ENCODE measurements around the gene ABTB2.
"Not testable (repeated sequence)": the region's sequence is repeated elsewhere in the genome, so short reads cannot be mapped to it uniquely, and the experiment has no call there.

The ABTB2 gene

GRCh38 chr11:34238533-34238932 lies 119.3 kb downstream of the ABTB2 start:
- DNase-seq (ENCODE audit: low spot score), result no peak

GRCh38 chr11:34236572-34236971 lies 121.2 kb downstream of the ABTB2 start:
- no peak for DNase-seq (ENCODE audit: low spot score)

GRCh38 chr11:34235591-34236071 lies 122.2 kb downstream of the ABTB2 start:
- no peak for DNase-seq (ENCODE audit: low spot score)

DNA sequence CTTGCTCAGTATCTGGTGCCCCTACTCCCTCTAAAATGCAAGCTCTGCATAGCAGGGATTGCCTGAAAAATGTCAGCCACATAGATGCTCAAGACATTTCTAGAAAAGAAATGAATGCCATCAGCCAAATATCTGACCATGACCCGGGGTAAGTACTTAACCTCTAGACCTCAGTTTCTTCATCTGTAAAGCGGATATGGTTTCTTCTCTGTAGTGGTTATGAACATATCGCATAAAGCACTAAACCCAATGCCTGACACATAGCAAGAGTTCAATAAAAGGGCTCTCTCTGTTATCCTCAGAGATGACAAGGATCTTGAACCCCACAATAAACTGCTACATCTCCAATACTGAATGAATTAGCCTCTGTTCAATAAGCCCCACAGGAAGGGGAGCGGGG lies 122.6 kb downstream of the ABTB2 start:
- DNase-seq (ENCODE audit: low spot score), result no peak

GRCh38 chr11:34234086-34234740 lies 123.6 kb downstream of the ABTB2 start:
- no peak for DNase-seq (ENCODE audit: low spot score)

GRCh38 chr11:34233215-34233614 lies 124.6 kb downstream of the ABTB2 start:
- DNase-seq (ENCODE audit: low spot score), result no peak

DNA sequence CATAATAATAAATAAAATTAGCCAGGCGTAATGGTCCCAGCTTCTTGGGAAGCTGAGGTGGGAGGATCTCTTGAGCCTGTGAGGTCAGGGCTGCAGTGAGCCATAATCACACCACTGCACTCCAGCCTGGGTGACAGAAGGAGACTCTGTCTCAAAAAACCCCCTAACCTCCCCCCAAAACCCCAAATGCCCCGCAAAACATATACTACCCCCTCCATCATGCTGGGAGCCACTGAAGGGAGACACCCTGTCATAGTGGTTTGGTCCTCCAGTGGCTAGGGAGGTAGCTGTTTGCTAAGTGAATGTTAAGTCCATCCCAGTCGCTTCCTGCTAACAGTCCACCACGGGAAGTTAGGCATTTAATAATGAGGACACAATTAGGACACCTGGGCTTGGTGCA lies 125.0 kb downstream of the ABTB2 start:
- no peak for DNase-seq (ENCODE audit: low spot score)

- DNase-seq (ENCODE audit: low spot score), result no peak
Measured at GRCh38 chr11:34226210-34226609, 131.6 kb downstream of the ABTB2 start.

- DNase-seq (ENCODE audit: low spot score), result no peak
Measured at GRCh38 chr11:34225091-34225490, 132.7 kb downstream of the ABTB2 start.

- DNase-seq (ENCODE audit: low spot score), result no peak
Measured at GRCh38 chr11:34224434-34224966, 133.3 kb downstream of the ABTB2 start.

DNA sequence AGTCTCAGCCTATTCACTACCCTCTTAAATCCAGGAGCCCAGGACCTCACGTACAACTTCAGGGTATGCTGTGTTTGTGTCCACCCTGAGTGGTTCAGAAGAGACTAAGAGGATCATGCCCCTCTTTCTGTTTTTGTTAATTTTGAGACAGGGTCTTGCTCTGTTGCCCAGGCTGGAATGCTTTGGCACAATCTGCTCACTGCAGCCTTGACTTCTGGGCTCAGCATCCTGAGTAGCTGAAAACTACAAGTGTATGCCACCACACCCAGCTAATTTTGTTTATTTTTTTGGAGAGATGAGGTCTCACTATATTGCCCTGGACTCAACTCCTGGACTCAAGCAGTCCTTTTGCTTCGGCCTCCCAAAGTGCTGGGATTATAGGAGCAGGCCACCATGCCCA lies 133.9 kb downstream of the ABTB2 start:
- no peak for DNase-seq (ENCODE audit: low spot score)

- no peak for DNase-seq (ENCODE audit: low spot score)
Measured at GRCh38 chr11:34223021-34223813, 134.6 kb downstream of the ABTB2 start.

DNA sequence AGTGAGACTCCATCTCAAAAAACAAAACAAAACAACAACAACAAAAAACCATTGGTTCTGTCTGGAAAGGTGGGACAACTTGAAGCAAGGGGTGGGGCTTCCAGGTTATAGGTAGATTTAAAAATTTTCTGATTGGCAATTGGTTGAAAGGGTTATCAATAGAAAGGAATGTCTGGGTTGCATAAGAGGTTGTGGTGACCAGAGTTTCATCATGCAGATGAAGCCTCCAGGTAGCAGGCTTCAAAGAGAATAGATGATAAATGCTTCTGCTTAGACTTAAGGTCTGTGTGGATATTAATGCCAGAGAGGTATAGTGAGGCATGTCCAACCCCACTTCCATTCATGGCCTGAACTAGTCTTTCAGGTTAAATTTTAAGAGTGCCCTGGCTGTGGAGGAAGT lies 135.8 kb downstream of the ABTB2 start:
- DNase-seq (ENCODE audit: low spot score), result no peak

DNA sequence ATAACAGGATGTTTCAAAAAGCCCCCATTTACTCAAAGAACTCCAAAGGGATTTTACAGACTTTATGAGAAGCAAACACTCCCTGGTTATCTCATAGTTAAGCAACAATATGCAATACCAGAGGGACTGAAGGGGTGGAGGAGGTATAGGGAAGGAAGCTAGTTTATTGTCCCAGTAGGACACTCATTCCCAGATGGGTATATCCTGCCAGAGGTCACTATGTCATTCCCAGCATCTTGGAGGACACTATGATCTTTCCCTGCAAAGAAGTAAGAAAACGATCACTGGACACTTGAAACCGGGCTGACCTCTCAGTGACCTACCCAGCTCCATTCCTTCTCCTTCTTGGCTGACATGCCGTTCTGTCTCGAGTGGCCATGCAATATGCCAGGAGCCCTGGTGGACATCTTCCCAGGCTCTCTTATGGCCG lies 137.9 kb downstream of the ABTB2 start:
- no peak for DNase-seq (ENCODE audit: low spot score)

DNA sequence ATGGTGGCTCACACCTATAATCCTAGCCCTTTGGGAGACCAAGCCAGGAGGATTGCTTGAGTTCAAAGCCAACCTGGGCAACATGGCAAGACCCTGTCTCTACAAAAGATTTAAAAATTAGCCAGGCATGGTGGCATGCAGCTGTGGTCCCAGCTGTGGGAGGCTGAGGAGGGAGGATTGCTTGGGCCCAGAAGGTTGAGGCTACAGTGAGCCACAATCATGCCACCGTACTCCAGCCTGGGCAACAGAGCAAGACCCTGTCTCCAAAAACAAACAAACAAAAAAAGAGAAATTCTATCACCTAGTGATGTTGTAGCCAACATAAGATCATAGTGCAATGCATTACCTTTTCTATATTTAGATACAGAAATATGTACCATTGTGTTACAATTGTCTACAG lies 138.5 kb downstream of the ABTB2 start:
- DNase-seq (ENCODE audit: low spot score), result no peak

DNA sequence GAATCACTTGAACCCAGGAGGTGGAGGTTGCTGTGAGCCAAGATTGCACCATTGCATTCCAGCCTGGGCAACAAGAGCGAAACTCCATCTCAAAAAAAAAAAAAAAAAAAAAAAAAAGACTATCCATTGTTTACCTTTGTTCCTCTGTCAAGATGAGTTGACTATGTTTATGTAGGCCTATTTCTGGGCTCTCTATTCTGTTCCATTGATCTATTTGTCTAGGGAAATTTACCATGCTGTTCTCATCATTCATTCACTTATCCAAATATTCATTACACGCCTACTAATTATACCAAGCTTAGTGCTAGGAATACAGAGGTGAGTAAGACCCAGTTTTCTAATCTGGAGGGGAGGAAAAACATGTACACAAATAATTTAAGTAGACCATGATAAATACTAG lies 139.1 kb downstream of the ABTB2 start:
- DNase-seq (ENCODE audit: low spot score), result not testable (repeated sequence)

- DNase-seq (ENCODE audit: low spot score), result no peak
Measured at GRCh38 chr11:34218067-34218466, 139.7 kb downstream of the ABTB2 start.

DNA sequence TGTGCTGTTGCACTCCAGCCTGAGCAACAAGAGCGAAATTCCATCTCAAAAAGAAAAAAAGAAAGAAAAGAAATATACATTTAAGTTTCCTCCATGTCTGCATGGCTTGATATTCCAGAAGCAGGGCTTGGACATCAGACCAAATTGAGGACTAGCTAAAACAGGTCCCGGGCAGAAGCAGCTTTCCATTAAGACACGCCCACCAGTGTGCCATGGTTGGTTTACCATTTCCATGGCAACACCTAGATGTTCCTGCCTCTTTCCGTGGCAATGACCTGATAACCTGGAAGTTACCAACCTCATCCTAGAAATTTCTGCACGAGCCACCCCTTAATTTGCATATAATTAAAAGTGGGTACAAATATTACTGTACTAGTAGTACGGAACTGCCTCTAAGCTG lies 141.1 kb downstream of the ABTB2 start:
- no peak for DNase-seq (ENCODE audit: low spot score)

- no peak for DNase-seq (ENCODE audit: low spot score)
Measured at GRCh38 chr11:34215806-34216453, 141.9 kb downstream of the ABTB2 start.

GRCh38 chr11:34214961-34215805 lies 142.6 kb downstream of the ABTB2 start:
- DNase-seq (ENCODE audit: low spot score), result no peak

DNA sequence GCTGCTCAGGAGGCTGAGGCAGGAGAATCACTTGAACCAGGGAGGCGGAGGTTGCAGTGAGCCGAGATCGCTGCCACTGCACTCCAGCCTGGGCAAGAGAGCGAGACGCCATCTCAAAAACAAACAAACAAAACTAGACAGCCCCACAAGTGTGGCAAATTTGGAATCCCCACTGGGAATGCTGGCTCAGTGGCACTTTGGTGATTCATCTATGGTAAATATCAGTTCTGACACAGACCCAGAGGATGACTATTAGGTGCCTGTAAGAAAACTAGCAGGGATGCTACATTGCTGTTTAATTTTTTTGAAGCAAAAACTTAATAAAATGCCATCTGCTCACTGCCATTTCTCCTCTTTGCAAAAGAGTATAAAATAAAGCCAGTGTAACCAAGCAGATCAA lies 144.4 kb downstream of the ABTB2 start:
- no peak for DNase-seq (ENCODE audit: low spot score)

GRCh38 chr11:34212566-34212965 lies 145.2 kb downstream of the ABTB2 start:
- DNase-seq (ENCODE audit: low spot score), result no peak

All from HuH-7 (cell line).